NCI-H2196 (cell line): ENCODE results near the gene EIF2S1.
"Not testable (repeated sequence)": the region's sequence is repeated elsewhere in the genome, so short reads cannot be mapped to it uniquely, and the experiment has no call there.

Experiments
- DNase-seq: peaks from one replicate; lab custom pipeline; 2025; ENCODE audit not compliant: unreplicated experiment; lab: John Stamatoyannopoulos, UW

The EIF2S1 gene

GRCh38 chr14:67359775-67360469 is at the start of gene EIF2S1, which contains the start of gene ATP6V1D:
EIF2S1 (plus strand) TSS chr14:67360328; CDS start chr14:67364768, 4,440 bp downstream.
ATP6V1D (minus strand) TSS chr14:67359804; CDS start chr14:67359698, 106 bp downstream.
- peak; percentile 99 for DNase-seq

- DNase-seq: no peak
Measured at GRCh38 chr14:67311868-67312267, 48.3 kb upstream of the EIF2S1 start.

GRCh38 chr14:67313153-67313552 is 47.0 kb upstream of the EIF2S1 start:
- no peak for DNase-seq

- no peak for DNase-seq
Measured at GRCh38 chr14:67317822-67318221, 42.3 kb upstream of the EIF2S1 start.

GRCh38 chr14:67319142-67319541 is 41.0 kb upstream of the EIF2S1 start:
- no peak for DNase-seq

GRCh38 chr14:67329666-67330065 is 30.5 kb upstream of the EIF2S1 start:
- DNase-seq: not testable (repeated sequence)

GRCh38 chr14:67331368-67332125 is 28.6 kb upstream of the EIF2S1 start:
- no peak for DNase-seq

GRCh38 chr14:67332468-67332867 is 27.7 kb upstream of the EIF2S1 start:
- no peak for DNase-seq

- DNase-seq: no peak
Measured at GRCh38 chr14:67335781-67336180, 24.3 kb upstream of the EIF2S1 start.

- DNase-seq: not testable (repeated sequence)
Measured at GRCh38 chr14:67341231-67341630, 18.9 kb upstream of the EIF2S1 start.

GRCh38 chr14:67343601-67344230 is 16.4 kb upstream of the EIF2S1 start:
- no peak for DNase-seq

- DNase-seq: no peak
Measured at GRCh38 chr14:67345583-67345982, 14.5 kb upstream of the EIF2S1 start.

GRCh38 chr14:67352055-67352454 is 8.1 kb upstream of the EIF2S1 start:
- no peak for DNase-seq

- no peak for DNase-seq
Measured at GRCh38 chr14:67357186-67357968, 2.8 kb upstream of the EIF2S1 start.

- DNase-seq: no peak
Measured at GRCh38 chr14:67357969-67358354, 2.2 kb upstream of the EIF2S1 start.

- DNase-seq: peak; percentile 17
Measured at GRCh38 chr14:67358924-67359774, 979 bp upstream of the EIF2S1 start.

- DNase-seq: no peak
Measured at GRCh38 chr14:67360470-67361206, 510 bp downstream of the EIF2S1 start.

- DNase-seq: no peak
Measured at GRCh38 chr14:67365476-67365875, 5.3 kb downstream of the EIF2S1 start.

GRCh38 chr14:67370830-67371229 is 10.7 kb downstream of the EIF2S1 start:
- DNase-seq: no peak
